Mucosa of descending colon (tissue), 3 donors: ENCODE results near the gene SLCO6A1. TPM values are rescaled to one million over a fixed set of nuclear protein-coding genes. Genes with fewer than 3 reads are reported as not detected.

ENCODE experiments used
- ATAC-seq: fragments of 200-7000 bp; cut with Tn5 transposase; one replicate; pipeline ENCODE4 v1.9.1; 2020; ENCODE audit warnings: mild to moderate bottlenecking, moderate library complexity
- DNase-seq, 3 donors: peaks; one replicate each; pipeline ENCODE4 v3.0.0-alpha.2; 2020
- H3K36me3 ChIP-seq: fragments of 200-600 bp; one replicate; pipeline ENCODE4 v1.8.0; 2021; ENCODE audit warnings: low read depth, mild to moderate bottlenecking
- H3K4me1 ChIP-seq: fragments of 200-600 bp; one replicate; pipeline ENCODE4 v1.8.0; 2021; ENCODE audit warnings: low read depth, mild to moderate bottlenecking
- H3K4me3 ChIP-seq: fragments of 200-600 bp; one replicate; pipeline ENCODE4 v1.8.0; 2021; ENCODE audit warnings: mild to moderate bottlenecking
- H3K9me3 ChIP-seq: fragments of 200-600 bp; one replicate; pipeline ENCODE4 v1.8.0; 2021; ENCODE audit warnings: mild to moderate bottlenecking
- intact Hi-C, 2 donors: fragments of 100-400 bp; cut with DNase I in 1 of 2; cut with micrococcal nuclease in 1 of 2; formaldehyde crosslinking; loops; one replicate each; pipeline versions ENCODE4 v1.11.0 to v1.11.1; 2022; cut with DNase I, micrococcal nuclease
- total RNA-seq, 3 donors: library from RNA; stranded (reverse); fragmentation: NEBNext Ultra II Directional in 2 of 3; extraction: Animal tissue kit (Norgen Biotek cat#: 25700) in 2 of 3; gene quantifications; one replicate each; pipeline versions ENCODE4 v1.2.1 to v1.2.4, GENCODE V29; 2021 to 2023
- TF ChIP-seq, protein P1 (sequence below): fragments of 200-600 bp; IDR thresholded peaks from one replicate; pipeline ENCODE4 v1.8.0; 2022; ENCODE audit warnings: antibody characterized with exemption, mild to moderate bottlenecking
- donor health status: DM: no; HTN: no; CAD: no; lungs with moderate emphysema.
- donor health status: DM: no; HTN: no; CAD: no.
- donor health status: DM: no; HTN: yes; CAD: no.

The SLCO6A1 gene
- total RNA-seq, 3 donors from 2014 or later = not detected

DNA sequence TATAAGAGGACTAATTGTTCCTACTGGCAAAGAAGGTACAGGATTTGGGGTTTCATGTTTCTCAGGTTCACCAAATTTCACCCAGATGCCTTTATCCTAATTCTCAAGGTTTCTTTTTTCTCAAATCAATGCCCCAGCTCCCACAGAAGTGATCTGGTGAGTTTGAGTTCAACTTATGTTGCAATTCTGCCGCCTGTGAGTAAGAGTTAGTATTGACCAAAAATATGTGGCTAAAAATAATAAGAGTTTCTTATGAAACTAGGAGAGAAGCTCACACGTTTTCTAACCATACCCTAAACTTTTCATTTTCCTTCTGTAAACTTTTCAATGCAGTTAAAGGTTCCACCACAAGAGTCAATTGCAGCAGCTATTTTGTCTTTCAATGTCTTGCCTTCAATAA is 15.1 kb downstream of the SLCO6A1 start:
- intact Hi-C loops = no loop called here
- TF ChIP-seq, protein P1, sequence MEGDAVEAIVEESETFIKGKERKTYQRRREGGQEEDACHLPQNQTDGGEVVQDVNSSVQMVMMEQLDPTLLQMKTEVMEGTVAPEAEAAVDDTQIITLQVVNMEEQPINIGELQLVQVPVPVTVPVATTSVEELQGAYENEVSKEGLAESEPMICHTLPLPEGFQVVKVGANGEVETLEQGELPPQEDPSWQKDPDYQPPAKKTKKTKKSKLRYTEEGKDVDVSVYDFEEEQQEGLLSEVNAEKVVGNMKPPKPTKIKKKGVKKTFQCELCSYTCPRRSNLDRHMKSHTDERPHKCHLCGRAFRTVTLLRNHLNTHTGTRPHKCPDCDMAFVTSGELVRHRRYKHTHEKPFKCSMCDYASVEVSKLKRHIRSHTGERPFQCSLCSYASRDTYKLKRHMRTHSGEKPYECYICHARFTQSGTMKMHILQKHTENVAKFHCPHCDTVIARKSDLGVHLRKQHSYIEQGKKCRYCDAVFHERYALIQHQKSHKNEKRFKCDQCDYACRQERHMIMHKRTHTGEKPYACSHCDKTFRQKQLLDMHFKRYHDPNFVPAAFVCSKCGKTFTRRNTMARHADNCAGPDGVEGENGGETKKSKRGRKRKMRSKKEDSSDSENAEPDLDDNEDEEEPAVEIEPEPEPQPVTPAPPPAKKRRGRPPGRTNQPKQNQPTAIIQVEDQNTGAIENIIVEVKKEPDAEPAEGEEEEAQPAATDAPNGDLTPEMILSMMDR = no peak
- Histone ChIP-seq H3K9me3 (no peaks in the 10 kb centered on the region), H3K36me3 (no peaks in the 10 kb centered on the region), H3K4me3 (no peak overlapping the region), H3K4me1 (no peaks in the 10 kb centered on the region)
- ATAC-seq (no peak), DNase-seq (no peak)

DNA sequence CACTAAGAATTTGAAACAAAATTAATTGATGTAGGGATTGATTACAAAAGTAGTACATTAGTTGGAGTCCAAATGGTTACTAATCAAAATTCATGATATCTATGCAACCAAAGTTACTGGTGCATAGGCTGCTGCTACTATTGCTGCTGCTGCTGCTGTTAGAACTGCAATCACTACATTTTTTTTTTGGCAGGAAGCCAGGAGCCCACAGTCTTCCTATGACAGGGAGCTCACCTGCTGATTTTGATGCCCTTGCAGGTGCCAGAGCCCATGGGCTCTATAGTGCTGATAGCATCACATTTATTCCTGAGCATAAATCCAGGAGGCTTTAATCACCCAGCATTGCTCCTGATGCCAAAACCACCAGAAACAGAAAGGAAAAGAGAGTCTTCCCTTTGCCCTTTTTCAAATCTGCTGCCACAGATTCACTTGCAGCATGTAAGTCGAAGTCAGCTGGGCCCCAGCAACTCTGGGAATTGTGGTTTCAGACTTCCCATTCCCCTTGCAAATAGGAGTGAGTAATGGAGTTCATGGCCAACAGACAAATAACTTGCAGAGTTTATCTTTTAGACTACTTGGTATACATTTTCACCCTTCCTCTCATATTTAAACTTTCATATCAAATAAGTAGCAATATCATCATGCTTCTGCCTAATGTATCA is 17.6 kb downstream of the SLCO6A1 start:
- no peak for DNase-seq
- intact Hi-C loops = no loop called here
- H3K9me3 ChIP-seq = no peaks in the 10 kb centered on the region
- ATAC-seq = no peak
- no peak overlapping the region for H3K4me3 ChIP-seq
- TF ChIP-seq, protein P1 = no peak
- no peaks in the 10 kb centered on the region for H3K4me1 ChIP-seq
- H3K36me3 ChIP-seq = no peaks in the 10 kb centered on the region

DNA sequence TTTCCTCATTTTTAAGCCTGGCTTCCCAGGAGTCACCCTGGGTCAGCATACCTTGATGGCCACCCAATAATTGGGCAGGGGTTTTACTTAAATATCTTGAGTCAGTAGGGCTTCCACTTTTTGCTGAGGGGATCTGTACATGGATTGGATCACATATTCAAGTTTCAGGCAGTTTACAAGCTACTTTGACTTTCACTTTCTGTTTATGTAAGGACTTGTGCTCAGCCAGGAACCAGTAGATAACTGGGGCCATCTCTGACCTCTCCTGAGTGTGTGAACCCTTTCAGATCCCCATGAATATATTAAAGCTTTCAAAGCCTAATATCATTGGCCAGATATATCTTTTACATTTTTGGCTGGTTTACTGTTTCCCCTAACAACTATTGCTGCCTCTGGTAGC is 45.1 kb downstream of the SLCO6A1 start:
- TF ChIP-seq, protein P1 = no peak
- Histone ChIP-seq H3K36me3 (no peaks in the 10 kb centered on the region), H3K4me3 (no peak overlapping the region), H3K9me3 (no peaks in the 10 kb centered on the region), H3K4me1 (no peaks in the 10 kb centered on the region)
- ATAC-seq = no peak
- intact Hi-C loops = no loop called here
- no peak for DNase-seq

DNA sequence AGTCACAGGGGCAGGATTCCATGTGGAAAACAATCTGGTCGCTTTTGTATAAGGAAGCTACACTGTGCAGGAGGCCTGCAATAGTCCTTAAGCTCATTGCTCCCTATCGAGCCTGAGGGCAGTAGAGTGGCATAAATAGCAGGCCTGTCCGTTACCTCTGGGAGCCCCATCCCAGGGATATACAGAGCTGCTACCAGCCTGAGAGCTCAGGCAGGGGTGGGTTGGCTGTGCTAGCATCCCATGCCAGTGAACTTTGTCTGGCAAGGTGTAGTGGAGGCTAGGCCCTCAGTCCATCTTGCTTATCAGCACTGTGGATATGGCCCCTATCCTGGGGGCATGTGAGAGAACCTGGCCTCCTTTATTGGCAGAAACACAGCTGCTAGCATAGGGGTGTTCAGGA is 47.7 kb downstream of the SLCO6A1 start:
- DNase-seq = peak in 1 of 3 donors; percentile 12
- no peak for ATAC-seq
- no peaks in the 10 kb centered on the region for H3K4me1 ChIP-seq
- no peak overlapping the region for H3K4me3 ChIP-seq
- intact Hi-C loops = no loop called here
- no peaks in the 10 kb centered on the region for H3K36me3 ChIP-seq
- TF ChIP-seq, protein P1 = no peak
- H3K9me3 ChIP-seq = no peaks in the 10 kb centered on the region

DNA sequence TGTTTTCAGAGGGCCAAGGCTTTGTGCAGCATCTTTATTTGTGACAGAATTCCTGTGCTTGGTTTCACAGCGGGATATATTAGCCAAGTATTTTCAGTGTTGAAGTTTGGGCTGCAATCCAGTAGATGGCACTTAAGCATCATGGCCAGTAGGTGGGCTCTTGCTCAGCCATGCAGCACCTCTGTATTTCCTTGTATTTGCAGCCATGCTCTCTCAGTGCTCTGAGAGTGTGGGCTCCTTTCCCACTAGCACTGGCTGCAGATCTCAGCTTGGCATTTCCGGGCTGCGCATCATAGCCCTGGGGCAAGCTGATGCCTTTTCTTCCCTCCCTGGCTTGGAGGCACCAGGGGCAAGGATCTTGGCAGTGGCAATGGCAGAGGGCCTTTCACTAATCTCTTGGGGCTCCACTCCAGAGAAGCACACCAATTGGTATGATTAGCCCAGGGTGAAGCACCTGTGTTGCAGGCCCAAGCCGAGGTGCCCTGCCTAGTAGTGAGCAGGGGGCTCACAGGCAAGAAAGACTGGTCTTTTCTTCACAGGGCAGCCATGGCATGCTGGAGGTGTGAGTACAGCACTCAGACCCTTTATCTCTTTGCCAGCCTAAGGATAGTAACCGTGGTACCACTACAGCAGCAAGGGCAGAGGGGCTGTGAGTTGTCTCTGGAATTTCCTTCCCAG is 48.3 kb downstream of the SLCO6A1 start:
- Histone ChIP-seq H3K36me3 (no peaks in the 10 kb centered on the region), H3K9me3 (no peaks in the 10 kb centered on the region), H3K4me1 (no peaks in the 10 kb centered on the region), H3K4me3 (no peak overlapping the region)
- intact Hi-C loops = no loop called here
- DNase-seq = peak in 1 of 3 donors; percentile 12
- ATAC-seq = no peak
- TF ChIP-seq, protein P1 = no peak
